Right renal pelvis (tissue), 4 donors: ENCODE measurements around the gene BAIAP2L1. TPM values are rescaled to one million over a fixed set of nuclear protein-coding genes. Genes with fewer than 3 reads are reported as not detected.
"Not testable (repeated sequence)": the region's sequence is repeated elsewhere in the genome, so short reads cannot be mapped to it uniquely, and the experiment has no call there.

Experiments used
- DNase-seq, 4 donors: peaks; one replicate each; pipeline ENCODE4 v3.0.0-alpha.2; 2013; ENCODE audit warnings: low read depth in 4 of 4, low spot score in 3 of 4, missing footprints in 1 of 4
- polyA plus RNA-seq, 4 donors: library from polyadenylated mRNA; unstranded; fragments of 120-200 nt; gene quantifications; one replicate each; pipeline ENCODE4 v1.2.1, GENCODE V29; 2013; ENCODE audit not compliant: insufficient read length in 4 of 4

Gene BAIAP2L1
- polyA plus RNA-seq, 4 donors: 12.5 to 17.0 (median 13.6) TPM

DNA sequence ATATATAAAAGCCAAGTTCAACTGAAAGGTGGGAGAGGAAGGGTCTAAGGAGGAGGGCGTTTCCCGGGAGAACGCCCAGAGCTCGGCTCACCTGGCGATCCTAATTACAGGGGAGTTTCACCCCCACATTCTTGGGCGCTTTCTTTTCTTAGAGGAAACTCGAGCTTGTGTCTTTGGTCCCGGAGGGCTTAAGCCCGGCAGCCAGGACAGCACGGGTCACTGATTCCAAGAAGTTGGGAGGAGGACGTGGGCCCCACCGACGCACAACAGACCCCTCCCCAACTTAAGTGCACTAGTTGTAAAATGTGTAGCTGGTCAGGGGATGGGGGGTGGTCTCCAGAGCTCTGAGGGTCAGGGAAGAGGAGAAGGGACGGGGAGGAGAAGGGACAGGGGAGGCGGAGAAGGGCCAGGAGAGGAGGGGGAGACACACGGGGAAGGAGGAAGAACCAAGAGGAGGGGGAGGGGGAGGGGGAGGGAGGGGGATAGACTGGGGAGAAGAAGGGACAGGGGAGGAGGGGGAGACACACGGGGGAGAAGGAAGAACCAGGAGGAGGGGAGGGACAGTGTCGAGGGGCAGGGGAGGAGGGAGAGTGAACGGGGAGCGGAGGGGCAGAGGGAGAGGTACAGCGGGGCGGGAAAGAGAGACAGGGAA is 874 bp downstream of the BAIAP2L1 start:
- DNase-seq: no peak

DNA sequence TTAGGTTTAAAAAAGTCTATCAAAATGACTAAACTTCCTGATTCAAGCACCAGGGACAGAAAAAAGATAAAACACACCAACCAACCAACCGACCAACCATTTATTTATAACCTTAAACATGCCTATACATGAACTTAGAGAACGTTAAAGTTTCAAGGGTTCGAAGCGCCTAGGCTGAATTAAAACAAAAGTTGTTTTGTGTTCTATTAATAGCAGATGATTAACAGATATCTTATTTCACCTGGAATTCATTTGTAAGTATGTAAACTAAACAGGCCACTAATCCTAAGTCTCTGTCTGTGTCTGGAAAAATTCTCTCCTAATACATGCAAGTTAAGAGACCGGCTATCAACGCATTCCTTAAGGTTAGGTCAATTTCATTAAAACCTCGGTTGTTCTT is 1.4 kb downstream of the BAIAP2L1 start:
- DNase-seq: no peak

DNA sequence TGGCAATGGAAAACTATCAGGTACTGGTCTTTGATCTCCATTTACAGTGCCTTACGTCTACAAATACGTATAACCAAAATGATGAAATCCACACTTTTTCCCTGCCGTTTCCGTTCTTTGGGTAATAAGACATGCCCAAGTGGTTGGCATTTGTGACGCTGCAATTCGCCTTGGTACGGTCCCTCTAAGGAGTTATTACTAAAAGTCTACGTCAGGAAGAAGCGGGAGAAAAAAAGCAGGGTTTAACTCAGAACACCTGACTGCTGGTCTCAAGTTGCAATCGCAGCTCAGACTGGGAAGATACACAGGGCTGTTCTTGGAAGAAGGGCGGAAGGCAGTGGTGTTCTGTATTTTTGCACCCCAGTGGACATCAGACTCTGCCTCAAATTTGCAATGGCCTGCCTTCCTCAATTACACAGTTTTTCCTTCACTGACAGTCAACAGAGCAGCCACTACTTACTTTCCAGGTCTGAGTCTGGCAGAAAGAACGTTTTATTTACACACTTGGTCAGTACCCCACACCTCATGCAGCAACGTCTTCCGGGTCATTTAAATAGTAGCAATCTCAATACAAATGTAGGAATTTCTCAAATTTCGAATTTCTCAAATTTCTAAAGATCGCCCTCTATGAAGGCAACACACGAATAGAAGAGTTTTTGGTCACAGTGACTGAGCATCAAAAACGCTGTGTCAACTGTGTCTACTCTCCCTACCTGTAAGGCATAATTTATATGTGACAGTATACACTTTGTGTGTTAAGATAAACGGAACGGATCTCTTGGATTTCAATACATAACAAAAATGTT is 2.1 kb downstream of the BAIAP2L1 start:
- no peak for DNase-seq

DNA sequence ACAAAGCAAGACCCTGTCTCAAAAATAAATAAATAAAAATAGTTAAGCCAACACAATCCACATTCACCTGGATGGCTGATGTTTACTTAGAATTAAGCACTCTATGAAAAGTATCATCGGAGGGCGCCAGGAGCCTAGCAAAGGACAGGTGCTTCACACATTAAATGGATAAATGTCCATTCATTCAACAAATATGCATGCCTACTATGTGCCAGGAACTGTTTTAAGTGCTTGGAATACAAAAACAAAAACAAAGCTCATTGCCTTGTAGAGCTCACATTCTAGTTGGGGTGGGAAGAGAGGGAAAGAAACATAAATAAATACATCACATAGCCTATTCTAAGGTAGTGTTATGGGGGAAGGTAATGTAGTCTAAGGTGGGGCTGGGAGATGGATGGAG is 4.1 kb downstream of the BAIAP2L1 start:
- DNase-seq: no peak

DNA sequence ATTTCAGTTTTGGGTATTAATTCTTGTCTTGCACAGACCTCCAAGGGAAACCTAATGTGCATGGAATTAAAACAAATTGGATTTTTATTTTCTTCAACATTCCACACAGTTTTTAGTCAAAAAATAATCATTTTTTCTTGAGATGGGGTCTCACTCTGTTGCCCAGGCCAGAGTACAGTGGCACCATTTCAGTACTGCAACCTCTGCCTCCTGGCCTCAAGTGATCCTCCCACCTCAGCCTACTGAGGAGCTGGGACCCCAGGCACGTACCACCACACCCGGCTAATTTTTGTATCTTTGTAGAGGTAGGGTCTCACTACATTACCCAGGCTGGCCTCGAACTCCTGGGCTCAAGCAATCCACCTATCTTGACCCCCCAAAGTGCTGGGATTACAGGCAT is 4.9 kb downstream of the BAIAP2L1 start:
- no peak for DNase-seq

DNA sequence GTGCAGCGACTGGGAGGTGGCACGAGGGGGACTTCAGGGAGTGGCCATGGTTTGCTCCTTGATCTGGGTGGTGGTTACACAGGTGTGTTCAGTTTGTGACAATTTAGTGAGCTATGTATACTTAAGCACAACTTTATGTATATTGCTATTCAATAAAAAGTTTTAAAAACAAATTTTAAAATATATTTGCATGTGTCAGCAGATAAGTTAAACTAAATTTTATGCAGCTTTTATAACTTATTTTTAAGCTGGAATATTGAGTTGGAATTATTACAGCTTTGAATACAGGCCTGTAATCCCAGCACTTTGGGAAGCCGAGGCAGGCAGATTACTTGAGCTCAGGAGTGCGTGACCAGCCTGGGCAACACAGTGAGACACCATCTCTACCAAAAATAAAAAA is 5.4 kb downstream of the BAIAP2L1 start:
- no peak for DNase-seq

DNA sequence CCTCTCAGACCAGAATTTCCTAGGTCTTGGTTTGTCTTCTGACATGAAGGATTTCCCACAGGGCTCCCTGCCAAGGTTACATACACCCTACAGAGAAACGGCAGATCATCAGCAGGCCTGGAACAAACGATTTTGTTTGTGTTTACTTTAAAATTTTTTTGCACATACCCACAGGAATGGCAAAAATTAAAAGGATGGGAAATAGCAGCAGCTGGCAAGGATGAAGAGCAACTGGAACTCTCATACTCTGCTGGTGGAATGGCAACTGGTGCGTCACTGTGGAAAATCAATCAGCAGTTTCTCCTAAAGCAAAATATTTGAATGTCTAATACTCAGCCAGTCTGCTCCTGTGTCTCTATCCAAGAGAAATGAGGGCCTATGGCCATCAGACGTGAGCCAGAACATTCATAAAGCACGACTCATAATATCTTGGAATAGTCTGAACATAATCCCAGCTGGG is 6.5 kb downstream of the BAIAP2L1 start:
- no peak for DNase-seq

DNA sequence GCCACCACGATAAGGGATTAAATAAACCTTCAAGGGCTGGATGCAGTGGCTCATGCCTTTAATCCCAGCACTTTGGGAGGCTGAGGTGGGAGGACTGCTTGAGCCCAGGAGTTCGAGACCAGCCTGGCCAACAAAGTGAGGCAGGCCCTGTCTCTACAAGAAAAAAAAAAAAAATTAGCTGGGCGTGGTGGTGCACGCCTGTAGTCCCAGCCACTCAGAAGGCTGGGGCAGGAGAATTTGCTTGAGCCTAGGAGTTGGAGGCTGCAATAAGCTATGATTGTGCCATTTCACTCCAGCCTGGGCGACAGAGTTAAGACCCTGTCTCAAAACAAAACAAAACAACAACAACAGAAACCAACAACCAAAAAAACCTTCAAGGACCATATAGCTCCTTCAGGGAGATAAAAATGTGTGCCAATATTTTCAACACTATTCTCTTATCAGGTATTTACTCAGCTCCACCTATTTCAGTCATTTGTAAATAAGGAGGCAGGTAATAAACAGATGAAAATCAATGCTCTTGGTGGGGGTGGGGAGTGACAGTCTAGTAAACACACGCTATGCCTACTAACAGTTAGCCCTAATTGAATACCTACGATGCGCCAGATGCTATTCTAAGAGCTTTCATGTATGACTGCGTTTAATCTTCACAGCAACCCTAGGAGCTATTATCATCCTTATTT is 13.2 kb downstream of the BAIAP2L1 start:
- no peak for DNase-seq

DNA sequence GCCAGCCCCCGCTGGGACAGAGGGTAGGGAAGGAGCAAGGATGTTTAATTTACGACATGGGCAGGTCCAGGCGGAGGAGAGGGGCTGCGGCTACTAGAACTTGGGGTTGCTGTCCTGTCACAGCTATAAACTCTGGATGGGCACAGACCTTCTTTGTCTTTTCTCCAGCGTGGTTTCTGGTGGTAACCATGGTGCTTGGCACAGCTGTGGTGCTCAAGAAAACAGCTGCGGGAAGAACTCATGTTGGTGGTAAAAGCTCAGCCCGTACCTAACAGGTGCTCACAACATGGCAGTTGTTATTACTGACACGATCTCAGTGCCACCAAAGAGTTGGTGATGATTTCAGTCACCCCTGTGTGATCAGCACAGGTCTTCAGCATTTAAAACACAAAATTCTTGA is 13.8 kb downstream of the BAIAP2L1 start:
- DNase-seq: no peak

DNA sequence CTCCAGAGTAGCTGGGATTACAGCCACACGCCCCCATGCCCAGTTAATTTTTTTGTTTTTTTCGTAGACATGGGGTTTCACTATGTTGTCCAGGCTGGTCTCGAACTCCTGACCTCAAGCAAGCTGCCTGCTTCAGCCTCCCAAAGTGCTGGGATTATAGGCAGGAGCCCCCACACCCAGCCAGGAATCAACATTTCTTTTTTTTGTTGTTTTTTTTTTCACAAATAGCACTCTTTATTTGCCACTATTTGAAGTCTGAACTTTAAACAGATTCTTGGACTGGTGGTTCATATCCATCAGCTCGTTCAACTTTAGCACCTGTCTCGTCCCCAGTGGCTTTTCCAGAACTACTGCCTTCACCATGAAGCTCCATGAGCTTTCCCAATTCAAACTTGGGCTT is 15.4 kb downstream of the BAIAP2L1 start:
- not testable (repeated sequence) for DNase-seq

DNA sequence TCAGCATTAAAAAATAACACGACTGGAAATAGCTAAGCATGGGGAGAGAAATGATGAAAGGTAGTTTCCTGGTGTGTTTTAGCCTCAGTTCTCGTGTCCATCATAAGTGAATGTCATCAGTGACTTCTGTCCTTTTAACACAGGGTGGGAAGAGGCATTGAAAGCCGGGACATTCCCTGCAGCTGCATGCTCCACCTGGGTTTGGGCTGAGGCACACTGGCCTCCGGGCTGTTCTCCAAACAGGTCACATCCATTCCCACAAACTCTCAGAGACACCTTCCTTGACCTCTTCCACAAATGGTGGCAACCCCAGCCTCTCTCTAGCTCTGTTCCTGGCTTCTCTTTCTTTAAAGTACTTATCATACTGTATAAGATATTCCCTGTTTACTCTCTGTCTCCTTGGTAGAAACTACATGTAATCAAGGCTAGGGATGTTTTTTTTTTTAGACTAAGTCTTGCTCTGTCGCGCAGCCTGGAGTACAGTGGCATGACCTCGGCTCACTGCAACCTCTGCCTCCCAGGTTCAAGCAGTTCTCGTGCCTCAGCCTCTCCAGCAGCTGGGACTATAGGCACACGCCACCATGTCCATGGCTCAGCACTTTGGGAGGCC is 22.6 kb downstream of the BAIAP2L1 start:
- no peak for DNase-seq

DNA sequence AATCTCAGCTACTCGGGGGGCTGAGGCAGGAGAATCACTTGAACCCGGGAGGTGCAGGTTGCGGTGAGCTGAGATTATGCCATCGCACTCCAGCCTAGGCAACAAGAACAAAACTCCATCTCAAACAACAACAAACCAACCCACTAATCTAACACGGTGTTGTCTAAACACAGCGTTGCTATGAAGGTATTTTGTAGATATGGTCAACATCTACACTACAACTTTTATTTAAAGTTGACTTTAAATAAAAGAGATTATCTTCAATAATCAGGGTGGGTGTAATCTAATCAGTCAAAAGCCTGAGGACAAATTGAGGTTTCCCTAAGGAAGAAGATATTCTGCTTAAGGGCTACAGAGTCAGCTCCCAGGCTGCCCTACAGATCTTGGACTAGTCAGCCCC is 24.2 kb downstream of the BAIAP2L1 start:
- no peak for DNase-seq

DNA sequence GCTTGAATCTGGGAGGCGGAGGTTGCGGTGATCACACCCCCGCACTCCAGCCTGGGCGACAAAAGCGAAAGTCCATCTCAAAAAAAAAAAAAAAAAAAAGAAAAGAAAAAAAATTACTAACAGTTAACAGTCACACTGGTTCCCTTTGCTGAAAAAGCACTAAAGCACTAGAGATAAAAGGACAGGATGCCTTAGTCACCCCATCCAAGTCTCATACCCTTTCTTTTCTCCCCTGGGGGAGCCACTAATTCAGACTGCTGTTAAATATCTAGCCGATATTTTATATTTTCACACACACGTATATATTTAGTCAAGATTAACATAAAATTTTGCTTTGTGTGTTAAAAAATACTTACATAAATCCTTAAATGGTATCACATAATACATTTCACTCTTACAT is 25.2 kb downstream of the BAIAP2L1 start:
- no peak for DNase-seq

DNA sequence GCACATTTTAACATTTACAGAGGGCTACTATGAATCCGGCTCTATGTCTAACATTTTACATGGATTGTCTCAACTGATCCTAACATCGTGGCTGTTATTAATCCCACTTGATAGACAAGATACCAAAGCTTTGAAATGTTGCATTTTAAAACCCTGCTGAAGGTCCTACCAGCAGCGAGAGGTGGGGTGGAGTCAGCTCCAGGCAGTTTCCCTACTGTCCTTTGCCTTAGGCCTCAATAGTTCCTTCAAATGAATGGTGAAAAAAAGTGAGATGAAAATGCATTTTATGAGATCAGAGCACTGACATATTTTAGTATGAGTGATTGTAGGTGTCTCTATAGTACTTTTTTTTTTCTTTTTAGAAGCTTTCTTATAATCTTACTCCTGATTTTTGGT is 26.6 kb downstream of the BAIAP2L1 start:
- DNase-seq: no peak

DNA sequence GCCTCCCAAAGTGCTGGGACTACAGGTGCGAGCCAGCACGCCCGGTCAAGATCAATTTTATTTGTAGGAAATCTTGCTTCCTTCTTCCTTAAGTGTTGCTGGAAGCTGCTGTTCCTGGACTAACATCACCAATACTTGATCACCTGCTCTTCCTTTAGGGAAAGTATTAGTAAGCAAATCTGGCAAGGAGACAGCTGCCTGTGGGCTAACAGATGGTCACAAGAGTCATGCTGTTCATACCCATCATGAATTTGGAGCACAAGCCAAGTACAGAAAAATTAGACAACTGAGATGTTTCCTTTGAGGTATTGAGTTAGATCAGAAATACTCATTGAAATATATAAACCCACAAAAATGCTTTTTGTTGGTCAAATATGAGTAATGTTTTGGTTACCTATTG is 27.9 kb downstream of the BAIAP2L1 start:
- no peak for DNase-seq

DNA sequence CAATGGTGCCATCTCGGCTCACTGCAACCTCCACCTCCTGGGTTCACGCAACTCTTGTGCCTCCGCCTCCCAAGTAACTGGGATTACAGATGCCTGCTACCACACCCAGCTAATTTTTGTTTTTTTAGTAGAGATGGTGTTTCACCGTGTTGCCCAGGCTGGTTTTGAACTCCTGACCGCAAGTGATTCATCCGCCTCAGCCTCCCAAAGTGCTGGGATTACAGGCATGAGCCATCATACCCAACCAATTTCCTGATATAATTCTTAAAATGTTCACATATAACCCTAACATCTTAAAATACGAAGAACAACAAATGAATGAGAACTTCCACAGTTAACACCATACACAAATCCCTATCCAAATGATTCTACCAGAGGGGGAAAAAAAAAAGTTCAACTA is 31.2 kb downstream of the BAIAP2L1 start:
- no peak for DNase-seq

DNA sequence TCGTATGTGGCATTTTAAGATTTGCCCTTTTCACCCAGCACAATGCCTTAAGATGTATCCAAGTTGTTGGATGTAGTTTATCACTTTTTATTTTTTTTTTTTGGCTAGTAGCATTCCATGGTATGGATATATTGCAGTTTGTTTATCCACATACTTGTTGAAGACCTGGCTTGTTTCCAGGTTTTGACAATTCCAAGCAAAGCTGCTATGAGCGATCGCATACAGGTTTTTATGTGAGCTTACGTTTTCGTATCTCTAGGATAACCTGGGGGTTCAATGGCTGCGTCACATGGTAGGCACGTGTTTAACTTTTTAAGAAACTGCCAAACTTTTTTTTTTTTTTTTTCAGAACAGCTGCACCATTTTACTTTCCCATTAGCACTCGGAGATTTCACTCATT is 32.2 kb downstream of the BAIAP2L1 start:
- no peak for DNase-seq

DNA sequence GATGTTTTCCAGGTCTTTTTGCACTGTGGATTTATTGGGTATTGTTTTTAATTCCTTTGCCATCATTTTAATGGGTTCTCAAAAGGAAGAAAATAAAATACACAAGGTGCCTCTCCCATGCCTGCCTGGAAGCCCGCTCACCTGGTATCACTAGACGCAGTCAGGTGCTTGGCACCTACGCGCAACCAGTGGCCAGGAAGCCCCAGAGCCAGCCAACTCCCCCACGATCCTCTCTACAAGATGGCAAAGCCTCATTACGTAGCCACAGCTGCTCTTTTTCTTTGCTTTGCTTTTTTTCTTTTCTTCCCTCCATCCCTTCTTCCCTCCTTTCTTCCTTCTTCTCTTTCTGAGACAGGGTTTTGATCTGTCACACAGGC is 34.3 kb downstream of the BAIAP2L1 start:
- DNase-seq: no peak

DNA sequence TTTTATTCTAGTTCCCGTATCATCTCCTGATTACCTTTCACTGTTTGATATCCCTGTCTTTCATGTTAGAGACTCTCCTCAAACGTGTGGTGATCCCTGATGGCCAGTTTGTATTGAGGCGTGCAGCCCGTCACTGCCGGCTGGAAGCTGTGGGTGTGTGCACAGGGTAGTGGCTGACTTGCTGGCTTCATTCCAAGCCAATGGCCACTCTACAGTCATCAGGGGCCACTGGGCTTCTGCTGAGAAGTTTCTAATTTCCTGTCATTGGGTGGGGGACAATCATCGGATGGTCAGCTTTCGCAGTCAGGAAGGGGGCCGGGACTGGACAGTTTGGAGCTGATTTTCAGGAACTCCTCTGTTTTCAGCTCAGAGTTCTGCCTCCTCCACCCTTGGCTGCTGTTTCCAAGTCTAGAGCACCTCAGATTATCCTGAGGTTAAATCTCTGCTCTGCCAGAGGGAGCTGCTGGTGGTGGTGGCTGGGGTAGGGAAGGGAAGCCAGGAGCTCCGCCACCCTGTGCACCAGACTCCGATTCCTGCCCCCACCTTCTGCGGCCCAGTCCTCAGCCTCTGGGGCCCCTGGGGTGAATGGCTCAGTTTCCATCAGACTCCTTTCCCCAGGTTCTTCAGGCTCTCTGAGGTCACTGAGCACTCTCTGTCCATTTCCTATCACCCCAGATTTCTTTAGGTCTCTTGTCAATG is 34.9 kb downstream of the BAIAP2L1 start:
- no peak for DNase-seq

DNA sequence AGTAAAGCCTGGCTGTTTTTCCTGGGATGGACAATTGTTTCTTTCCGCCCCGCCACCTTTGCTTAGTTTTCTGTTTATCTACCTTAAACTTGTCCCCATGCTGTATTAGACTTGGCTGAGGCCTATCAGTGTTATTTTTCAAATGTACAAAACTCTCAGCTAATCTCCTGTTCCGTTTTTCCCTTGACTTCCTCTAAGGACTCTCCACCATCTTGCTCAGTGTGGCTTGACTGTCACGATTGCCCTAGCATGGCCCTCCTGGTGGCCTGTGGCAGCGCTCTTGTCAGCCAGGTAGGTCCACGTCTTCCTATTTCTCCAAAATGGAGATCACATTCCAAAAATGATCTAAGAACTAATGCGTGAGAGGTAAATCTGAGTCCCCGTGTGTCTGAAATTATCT is 36.7 kb downstream of the BAIAP2L1 start:
- DNase-seq: no peak

DNA sequence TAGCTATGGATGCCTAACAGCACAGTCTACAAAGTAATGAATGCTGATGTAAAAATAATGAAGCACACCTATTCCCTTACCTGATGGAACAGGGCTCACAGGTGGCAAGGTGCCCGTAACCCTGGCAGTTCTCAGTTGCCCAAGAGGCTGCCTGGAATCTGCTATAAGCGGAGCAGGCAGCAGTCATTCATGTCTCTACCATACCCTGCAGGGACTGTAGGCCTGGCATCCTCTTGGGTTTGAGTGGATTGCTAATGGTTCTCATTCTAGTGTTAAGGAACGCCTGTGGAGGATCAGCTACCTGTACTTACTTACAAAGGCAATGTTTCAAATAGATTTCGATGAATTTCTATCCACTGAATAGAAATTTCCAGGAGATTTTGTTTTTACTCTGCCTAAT is 38.4 kb downstream of the BAIAP2L1 start:
- DNase-seq: no peak
